SK-N-DZ (cell line): ENCODE results near the gene OASL.

Experiments used
- small RNA-seq, 2 experiments: library from RNA; depleted of rRNA; stranded (forward); fragments of <200 nt; gene quantifications; one replicate each; pipeline ENCODE3, GENCODE V24; 2014

Gene OASL

Small RNAs within 50 kb of the gene (small RNA-seq; reads per million reads assigned to genes)
- 0 reads per million in 2 experiments for gene AC079602.2
